Measurements from ENCODE around the gene USP20.

Gene USP20

DNA sequence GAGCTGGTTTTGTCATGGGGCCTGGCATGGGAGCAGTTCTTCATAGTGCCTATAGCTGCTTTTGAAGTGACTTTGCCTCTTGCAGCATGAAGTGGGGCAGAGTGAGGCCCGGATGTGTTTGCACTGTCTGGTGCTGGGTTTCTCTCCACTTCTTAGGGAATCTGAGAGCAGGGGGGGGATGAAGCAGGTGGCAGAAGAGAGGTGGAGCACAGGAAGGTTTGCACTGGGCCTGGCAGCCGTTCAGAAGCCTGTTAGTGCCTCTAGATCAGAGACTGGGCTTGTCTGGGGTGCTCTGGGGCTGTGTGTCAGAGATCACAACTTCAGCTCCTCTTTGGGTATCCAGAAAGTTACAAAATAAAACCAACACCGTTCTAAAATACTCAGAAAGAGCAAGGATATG is 18.4 kb downstream of the USP20 start:
- TF ChIP-seq POLR2A (IDR thresholded peaks at IDR 0.05; ENCODE audit: low read length) (no peak), GATA1 (IDR thresholded peaks at IDR 0.05; ENCODE audit: low read depth, low read length) (no peak)
- DNase-seq, result no peak

DNA sequence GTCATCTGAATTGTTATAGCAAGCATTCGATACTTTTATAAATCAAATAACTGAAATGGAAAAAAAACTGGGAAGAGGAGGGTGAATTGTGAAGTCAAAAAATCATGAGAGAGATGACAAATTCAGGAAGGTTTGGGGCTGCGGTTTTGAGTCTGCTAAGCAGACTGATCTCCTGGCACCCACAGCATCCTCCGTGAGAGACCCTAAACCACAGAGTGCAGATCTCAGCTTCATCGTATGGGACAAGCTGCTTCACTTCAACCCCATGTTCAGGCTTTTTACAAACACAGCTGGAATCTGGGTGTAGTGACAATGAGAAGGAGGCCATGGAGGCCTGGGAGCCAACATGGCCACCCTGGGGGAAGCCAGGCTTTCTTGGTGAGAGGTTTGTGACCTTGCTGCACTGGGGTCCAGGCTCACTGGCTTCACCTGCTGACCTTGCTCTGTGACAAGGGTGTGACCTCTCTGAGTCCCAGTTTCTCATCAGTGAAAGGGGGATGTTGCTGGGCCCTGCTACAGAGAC is 19.4 kb downstream of the USP20 start:
- TF ChIP-seq GATA1 (IDR thresholded peaks at IDR 0.05; ENCODE audit: low read depth, low read length) (no peak), POLR2A (IDR thresholded peaks at IDR 0.05; ENCODE audit: low read length) (no peak)
- DNase-seq, result no peak

DNA sequence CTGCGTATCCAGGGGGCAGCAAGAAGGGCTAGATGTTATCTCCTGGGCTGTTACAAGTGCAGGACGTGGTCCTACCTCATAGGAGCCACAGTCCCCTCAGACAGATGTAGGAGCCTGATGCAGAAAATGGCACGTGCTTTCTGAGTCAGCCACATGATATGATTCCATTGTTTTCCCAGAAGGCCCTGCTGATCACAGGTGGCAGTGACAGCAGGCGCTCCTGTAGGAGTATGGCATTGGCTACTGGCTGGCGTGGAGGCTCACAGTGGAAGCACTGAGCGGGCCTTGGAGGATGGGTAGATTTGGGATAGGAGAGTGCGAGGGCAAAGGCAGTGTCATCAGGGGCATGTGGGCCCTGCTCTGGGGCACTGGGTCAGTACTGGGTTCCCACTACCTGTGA is 21.9 kb downstream of the USP20 start:
- no peak for TF ChIP-seq POLR2A (IDR thresholded peaks at IDR 0.05; ENCODE audit: low read length)
- no peak for TF ChIP-seq GATA1 (IDR thresholded peaks at IDR 0.05; ENCODE audit: low read depth, low read length)
- DNase-seq, result peak in 1 of 2 experiments; percentile 34

DNA sequence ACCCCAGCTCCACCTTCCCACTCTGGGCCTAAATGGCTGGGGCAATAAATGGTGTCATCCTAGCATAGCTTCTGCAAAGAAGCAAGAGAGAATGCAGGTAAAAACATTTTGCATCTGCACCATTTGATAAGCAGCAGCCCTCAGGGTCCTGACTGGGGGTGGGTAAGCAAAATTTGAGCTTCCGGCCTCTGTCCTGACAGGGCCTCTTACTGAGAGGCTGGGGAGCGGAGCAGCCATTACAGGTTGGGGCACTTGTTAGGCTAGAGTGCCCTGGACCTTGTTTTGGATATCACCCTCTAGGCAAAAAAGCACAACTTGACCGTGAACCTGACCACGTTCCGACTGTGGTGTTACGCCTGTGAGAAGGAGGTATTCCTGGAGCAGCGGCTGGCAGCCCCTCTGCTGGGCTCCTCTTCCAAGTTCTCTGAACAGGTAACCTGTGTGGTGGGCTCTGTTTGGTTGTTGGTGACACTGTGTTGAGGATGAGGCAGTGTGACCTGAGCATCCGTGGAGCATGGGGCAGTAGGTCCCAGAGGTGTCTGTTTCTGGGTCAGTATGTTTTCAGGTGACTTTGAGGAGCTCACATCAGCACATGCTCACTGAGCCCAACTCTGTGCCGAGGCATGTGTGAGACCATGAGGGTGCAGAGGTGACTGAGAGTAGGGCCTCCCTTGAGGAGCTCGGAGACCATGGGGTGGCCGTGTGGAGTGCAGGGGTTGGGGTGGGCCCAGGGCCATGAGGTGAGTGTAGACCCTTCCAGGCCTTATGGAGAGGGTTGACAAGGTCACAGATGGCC is 23.1 kb downstream of the USP20 start:
- DNase-seq, result no peak
- no peak for TF ChIP-seq GATA1 (IDR thresholded peaks at IDR 0.05; ENCODE audit: low read depth, low read length)
- no peak for TF ChIP-seq POLR2A (IDR thresholded peaks at IDR 0.05; ENCODE audit: low read length)

DNA sequence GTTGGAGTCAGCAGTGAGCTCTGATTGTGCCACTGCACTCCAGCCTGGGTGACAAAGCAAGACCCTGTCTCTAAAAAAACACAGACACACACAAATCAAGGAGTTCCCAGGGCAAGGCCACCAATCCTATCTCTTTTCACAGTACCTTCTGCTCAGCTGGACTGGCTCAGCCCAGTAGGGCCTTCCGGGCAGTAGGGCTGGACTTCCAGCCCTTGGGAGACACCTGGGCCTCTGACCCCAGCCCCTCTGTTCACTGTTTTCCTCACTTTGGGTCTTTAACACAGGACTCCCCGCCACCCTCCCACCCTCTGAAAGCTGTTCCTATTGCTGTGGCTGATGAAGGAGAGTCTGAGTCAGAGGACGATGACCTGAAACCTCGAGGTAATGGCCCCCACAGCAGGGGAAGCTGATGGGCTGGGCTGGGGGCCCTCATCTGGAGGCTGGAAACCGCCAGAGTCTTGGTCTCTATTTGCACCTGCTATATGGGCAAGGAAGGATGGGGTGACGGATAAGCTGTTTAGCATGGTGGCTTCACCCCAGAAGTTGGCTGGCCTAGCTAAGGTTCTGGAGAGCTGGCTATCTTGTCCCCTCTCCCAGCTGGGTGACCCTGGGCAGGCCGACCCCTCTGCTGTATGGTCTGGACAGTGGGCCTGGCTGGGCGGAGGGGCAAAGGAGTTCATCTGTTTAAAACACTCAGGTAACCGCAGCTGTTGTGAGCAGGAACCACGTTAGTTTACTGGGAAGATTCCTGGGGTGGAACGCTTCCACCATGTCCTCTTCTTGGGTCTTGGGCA is 25.6 kb downstream of the USP20 start:
- TF ChIP-seq GATA1 (IDR thresholded peaks at IDR 0.05; ENCODE audit: low read depth, low read length), result no peak
- DNase-seq, result peak in 1 of 2 experiments; percentile 30

DNA sequence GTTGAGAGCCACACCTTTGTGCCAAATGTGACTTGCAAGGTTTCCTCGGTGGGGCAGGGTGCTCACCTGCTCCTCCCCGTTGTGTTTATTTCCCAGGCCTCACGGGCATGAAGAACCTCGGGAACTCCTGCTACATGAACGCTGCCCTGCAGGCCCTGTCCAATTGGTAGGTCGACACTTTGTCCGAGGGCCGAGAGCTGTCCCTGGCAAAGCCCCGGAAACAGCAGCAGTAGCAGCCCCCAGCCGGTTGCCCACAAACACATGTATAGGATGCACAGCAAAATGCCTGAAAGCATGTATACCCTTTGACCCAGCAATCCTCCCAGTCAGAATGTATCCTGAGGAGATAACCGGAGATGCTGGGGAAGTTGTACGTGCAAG is 26.2 kb downstream of the USP20 start:
- TF ChIP-seq POLR2A (IDR thresholded peaks at IDR 0.05; ENCODE audit: low read length) (no peak), GATA1 (IDR thresholded peaks at IDR 0.05; ENCODE audit: low read depth, low read length) (no peak)
- DNase-seq, result no peak

DNA sequence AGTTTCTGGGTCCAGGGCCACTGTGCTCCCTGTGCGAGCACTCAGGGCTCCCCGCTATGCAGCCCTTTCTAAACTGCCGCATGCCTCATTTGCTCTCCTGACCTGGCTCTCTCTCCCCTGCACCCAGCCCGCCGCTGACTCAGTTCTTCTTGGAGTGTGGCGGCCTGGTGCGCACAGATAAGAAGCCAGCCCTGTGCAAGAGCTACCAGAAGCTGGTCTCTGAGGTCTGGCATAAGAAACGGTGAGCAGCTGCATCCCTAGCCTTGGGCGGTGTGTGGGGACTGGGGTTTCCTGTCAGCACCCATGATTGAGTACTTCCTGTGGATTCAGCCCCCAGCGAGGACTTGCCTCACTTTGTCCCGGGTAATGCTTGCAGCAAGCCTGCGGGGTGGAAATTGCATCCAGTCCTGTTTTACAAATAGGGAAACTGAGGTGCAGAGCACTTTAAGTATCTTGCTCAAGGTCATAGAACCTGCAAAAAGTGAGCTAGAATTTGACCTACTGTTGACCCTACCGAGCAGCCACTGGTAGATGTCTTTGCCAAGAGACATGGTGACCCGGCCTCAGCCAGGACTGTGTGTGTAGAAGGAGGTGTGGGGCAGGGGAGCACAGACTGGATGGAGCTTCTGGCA is 27.9 kb downstream of the USP20 start:
- DNase-seq, result peak; percentile 98 to 99
- peak; percentile 50 for TF ChIP-seq POLR2A (IDR thresholded peaks at IDR 0.05; ENCODE audit: low read length)
- TF ChIP-seq GATA1 (IDR thresholded peaks at IDR 0.05; ENCODE audit: low read depth, low read length), result peak; percentile 87

DNA sequence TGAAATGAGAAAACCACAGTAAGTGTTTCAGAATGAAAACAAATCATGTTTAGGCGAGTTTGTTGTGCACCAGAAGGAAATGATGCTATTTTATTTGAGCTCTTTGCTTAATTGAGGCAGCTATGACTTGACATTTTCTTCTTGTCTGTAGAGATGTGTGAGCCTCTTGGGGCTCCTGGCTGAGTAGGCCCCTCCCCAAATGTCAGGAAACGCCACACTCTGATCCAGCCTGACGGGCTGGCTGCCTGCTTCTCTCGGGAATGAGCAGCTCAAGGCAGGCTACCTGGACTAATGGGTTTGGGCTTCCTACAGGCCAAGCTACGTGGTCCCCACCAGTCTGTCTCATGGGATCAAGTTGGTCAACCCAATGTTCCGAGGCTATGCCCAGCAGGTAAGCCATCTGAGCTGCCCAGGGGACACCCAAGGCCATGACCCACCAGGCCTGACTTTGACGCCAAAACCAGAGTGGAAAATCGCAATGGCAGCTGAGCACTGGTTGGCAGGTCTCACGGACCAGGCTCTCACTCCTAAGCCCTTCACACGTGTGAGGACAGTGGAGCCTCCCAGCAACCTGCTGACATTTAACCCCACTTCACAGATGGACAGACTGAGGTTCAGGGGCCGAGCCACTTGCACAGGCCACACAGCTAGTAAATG is 29.9 kb downstream of the USP20 start:
- TF ChIP-seq POLR2A (IDR thresholded peaks at IDR 0.05; ENCODE audit: low read length), result no peak
- no peak for TF ChIP-seq GATA1 (IDR thresholded peaks at IDR 0.05; ENCODE audit: low read depth, low read length)
- DNase-seq, result peak in 1 of 2 experiments; percentile 36

DNA sequence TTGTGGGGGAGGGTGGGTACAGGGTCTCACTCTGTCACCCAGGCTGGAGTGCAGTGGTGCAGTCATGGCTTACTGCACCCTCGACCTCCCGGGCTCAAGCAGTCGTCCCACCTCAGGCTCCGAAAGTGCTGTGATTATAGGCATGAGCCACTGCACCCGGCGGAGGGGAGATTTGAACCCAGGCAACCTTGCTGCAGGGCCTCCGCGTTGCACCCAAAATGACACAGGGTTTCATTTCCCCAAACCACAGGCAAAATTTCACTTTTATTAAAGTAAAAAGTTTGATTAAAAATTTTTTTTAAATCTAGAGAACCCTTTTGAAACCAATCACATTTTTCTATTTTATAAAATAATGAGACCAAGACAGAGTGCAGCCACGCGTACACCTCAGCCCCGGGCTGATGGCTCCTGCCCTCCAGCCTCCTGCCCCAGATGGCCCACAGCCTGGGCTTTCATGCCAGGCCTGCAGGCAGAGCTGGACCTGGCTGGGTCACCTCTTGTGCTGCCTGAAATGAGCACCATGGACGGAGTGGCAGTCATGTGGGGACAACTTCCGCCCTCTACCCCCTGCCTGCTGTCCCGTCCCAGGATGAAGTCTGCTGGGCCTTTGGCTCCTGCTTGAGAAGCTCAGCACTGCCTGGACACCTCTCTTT is 30.5 kb downstream of the USP20 start:
- DNase-seq, result no peak
- TF ChIP-seq GATA1 (IDR thresholded peaks at IDR 0.05; ENCODE audit: low read depth, low read length) (no peak), POLR2A (IDR thresholded peaks at IDR 0.05; ENCODE audit: low read length) (no peak)

DNA sequence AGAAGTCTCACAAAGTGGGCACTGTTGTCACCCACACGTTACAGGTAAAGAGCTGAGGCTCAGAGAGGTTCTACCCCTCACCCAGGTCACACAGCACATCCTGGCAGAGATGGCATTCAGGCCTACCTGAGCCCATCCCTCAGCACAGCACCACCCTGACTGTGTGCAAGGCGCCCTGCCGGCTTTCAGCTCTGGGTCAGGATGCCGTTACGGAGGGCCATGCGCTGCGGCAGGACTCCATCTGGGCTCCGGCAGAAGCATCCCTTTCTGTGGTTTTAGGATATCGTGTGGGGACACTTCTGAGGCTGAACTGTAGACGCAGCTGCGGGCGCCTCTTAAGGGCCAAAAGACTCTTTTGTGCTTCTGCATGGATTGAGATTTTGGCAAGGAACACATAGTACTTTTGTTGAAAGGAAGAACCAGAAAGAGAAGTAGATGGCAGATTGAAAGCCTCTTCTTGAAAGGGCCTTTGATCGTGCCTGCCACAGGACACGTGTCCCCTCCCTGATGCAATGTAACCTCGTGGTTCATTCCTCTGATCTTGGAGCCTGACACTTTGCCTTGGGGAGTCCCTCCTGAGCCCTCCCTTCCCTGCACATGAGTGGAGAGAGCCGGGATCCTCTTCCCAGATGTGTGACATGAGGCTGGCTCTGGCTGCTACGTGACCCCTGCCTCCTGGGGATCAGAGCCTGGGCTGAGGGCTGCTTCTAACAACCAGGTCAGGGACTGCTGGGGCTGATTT is 31.3 kb downstream of the USP20 start:
- no peak for TF ChIP-seq POLR2A (IDR thresholded peaks at IDR 0.05; ENCODE audit: low read length)
- TF ChIP-seq GATA1 (IDR thresholded peaks at IDR 0.05; ENCODE audit: low read depth, low read length), result no peak
- no peak for DNase-seq

DNA sequence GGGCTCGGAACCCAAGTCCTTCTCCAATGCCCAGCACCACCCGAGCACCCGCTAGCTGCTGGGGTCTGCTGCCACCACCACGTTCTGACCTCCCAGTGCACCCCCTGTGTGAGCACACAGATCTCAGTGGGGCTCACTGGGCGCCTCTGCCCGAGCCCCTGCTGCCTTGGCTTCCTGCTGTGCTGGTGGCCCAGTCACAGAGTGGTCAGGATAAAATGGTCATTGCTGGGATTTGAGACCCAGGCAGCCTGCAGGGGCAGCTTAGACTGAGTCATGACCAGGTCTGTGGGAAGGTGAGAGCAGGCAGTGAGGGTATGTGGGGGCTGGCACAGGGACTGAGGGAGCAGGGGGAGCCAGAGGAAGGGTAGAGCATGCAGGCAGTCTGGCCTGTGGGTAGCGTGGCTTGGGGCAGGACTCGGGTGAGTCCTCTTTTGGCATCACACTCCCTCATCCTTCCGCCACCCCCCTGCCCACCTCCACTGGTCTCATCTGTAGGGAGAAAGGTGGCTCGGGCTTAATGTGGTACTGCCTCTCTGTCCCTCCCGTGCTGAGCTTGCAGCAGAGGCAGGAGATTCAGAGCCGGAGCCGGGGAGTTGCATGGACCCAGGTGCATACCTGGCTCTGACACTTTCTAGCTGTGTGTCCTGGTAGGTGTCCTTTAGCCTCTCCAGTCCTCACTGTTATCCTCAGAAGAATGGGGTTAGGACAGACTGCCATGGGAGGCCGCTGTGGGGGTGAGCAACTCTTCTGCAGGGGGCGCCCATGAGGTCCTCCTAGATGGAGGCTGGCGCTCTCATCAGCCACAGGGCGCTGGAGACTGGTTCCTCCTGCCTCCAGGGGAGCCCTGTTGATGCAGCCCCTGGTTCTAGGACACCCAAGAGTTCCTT is 32.1 kb downstream of the USP20 start:
- TF ChIP-seq GATA1 (IDR thresholded peaks at IDR 0.05; ENCODE audit: low read depth, low read length) (no peak), POLR2A (IDR thresholded peaks at IDR 0.05; ENCODE audit: low read length) (no peak)
- DNase-seq, result peak; percentile 40 to 51

All from erythroblast (primary cell).